Colonic mucosa (tissue), 4 donors: Measurements from ENCODE around the gene CLPTM1L. TPM values are rescaled to one million over a fixed set of nuclear protein-coding genes. Genes with fewer than 3 reads are reported as not detected.
"Not testable (repeated sequence)": the region's sequence is repeated elsewhere in the genome, so short reads cannot be mapped to it uniquely, and the experiment has no call there.

Experiments used
- DNase-seq: peaks from one replicate; pipeline ENCODE4 v3.0.0-alpha.2; 2020
- H3K27ac ChIP-seq: fragments of 200-600 bp; one replicate; pipeline ENCODE4 v1.8.0; 2021
- H3K27me3 ChIP-seq: fragments of 200-600 bp; one replicate; pipeline ENCODE4 v1.8.0; 2021
- H3K36me3 ChIP-seq: fragments of 200-600 bp; one replicate; pipeline ENCODE4 v1.8.0; 2021
- H3K4me1 ChIP-seq: fragments of 200-600 bp; one replicate; pipeline ENCODE4 v1.8.0; 2021; ENCODE audit warnings: mild to moderate bottlenecking
- H3K4me3 ChIP-seq: fragments of 200-600 bp; one replicate; pipeline ENCODE4 v1.8.0; 2021
- H3K9ac ChIP-seq, 2 donors: one replicate each; pipeline ENCODE4 v1.7.0; 2013; ENCODE audit warnings: control low read depth in 2 of 2, low read depth in 2 of 2, low read length in 2 of 2
- H3K9me3 ChIP-seq: fragments of 200-600 bp; one replicate; pipeline ENCODE4 v1.8.0; 2021
- CTCF ChIP-seq: fragments of 200-600 bp; IDR thresholded peaks from one replicate; pipeline ENCODE4 v1.8.0; 2022; ENCODE audit warnings: antibody characterized with exemption, mild to moderate bottlenecking
- intact Hi-C: fragments of 100-400 bp; cut with DNase I; formaldehyde crosslinking; loops from one replicate; pipeline ENCODE4 v1.14.1; 2022
- total RNA-seq, 2 donors: library from RNA; stranded (reverse); fragmentation: NEBNext Ultra II Directional in 1 of 2; extraction: Animal tissue kit (Norgen Biotek cat#: 25700) in 1 of 2; gene quantifications; one replicate each; pipeline ENCODE4 v1.2.1, GENCODE V29; 2021
- donor health status: healthy.
- donor health status: DM: no; HTN: no; CAD: no.
- donor health status: DM: no; HTN: no; CAD: no.

The CLPTM1L gene
- total RNA-seq, 2 donors from 2014 or later, result 80.1 to 138 TPM

GRCh38 chr5:1378096-1378495 is 33.2 kb upstream of the CLPTM1L start:
- DNase-seq, result no peak
- no peak overlapping the region for H3K27ac ChIP-seq
- H3K9ac ChIP-seq, result no peak overlapping the region
- no peaks in the 10 kb centered on the region for H3K4me1 ChIP-seq
- TF ChIP-seq CTCF, result no peak
- no peaks in the 10 kb centered on the region for H3K27me3 ChIP-seq
- no peak overlapping the region for H3K4me3 ChIP-seq
- intact Hi-C loops, result no loop called here
- H3K36me3 ChIP-seq, result no peaks in the 10 kb centered on the region
- no peaks in the 10 kb centered on the region for H3K9me3 ChIP-seq

- Histone ChIP-seq H3K27me3 (no peaks in the 10 kb centered on the region), H3K4me3 (no peak overlapping the region), H3K9me3 (no peaks in the 10 kb centered on the region), H3K27ac (no peak overlapping the region), H3K4me1 (no peaks in the 10 kb centered on the region), H3K9ac (no peak overlapping the region), H3K36me3 (no peaks in the 10 kb centered on the region)
- TF ChIP-seq CTCF, result no peak
- intact Hi-C loops, result no loop called here
- DNase-seq, result no peak
These were observed 32.1 kb upstream of the CLPTM1L start for GRCh38 chr5:1376981-1377380.

- TF ChIP-seq CTCF, result no peak
- H3K9me3 ChIP-seq, result no peaks in the 10 kb centered on the region
- no peak for DNase-seq
- no peak overlapping the region for H3K4me3 ChIP-seq
- no peak overlapping the region for H3K9ac ChIP-seq
- intact Hi-C loops, result no loop called here
- no peak overlapping the region for H3K27ac ChIP-seq
- H3K36me3 ChIP-seq, result no peaks in the 10 kb centered on the region
- H3K27me3 ChIP-seq, result no peaks in the 10 kb centered on the region
- H3K4me1 ChIP-seq, result no peaks in the 10 kb centered on the region
These were observed 31.2 kb upstream of the CLPTM1L start for GRCh38 chr5:1375871-1376810.

- H3K36me3 ChIP-seq, result no peaks in the 10 kb centered on the region
- no peak for TF ChIP-seq CTCF
These were observed 29.8 kb upstream of the CLPTM1L start for GRCh38 chr5:1374679-1375055.

GRCh38 chr5:1374030-1374678 is 29.3 kb upstream of the CLPTM1L start:
- intact Hi-C loops, result no loop called here
- no peaks in the 10 kb centered on the region for H3K36me3 ChIP-seq
- TF ChIP-seq CTCF, result no peak
- H3K9ac ChIP-seq, result no peak overlapping the region
- H3K4me3 ChIP-seq, result no peak overlapping the region
- DNase-seq, result no peak
- H3K27ac ChIP-seq, result no peak overlapping the region
- no peaks in the 10 kb centered on the region for H3K4me1 ChIP-seq
- no peaks in the 10 kb centered on the region for H3K9me3 ChIP-seq
- H3K27me3 ChIP-seq, result no peaks in the 10 kb centered on the region

More at GRCh38 chr5:1374679-1375055, 29.8 kb upstream of the CLPTM1L start:
- intact Hi-C loops, result no loop called here
- Histone ChIP-seq H3K27ac (no peak overlapping the region), H3K4me3 (no peak overlapping the region), H3K27me3 (no peaks in the 10 kb centered on the region), H3K9me3 (no peaks in the 10 kb centered on the region), H3K4me1 (no peaks in the 10 kb centered on the region), H3K9ac (no peak overlapping the region)
- DNase-seq, result no peak

GRCh38 chr5:1371972-1372342 is 27.1 kb upstream of the CLPTM1L start:
- H3K9me3 ChIP-seq, intact Hi-C loops, H3K36me3 ChIP-seq, H3K27ac ChIP-seq, H3K9ac ChIP-seq, H3K4me1 ChIP-seq, DNase-seq, H3K27me3 ChIP-seq, H3K4me3 ChIP-seq: not testable (repeated sequence)
